Activated T-cell treated with anti-CD3 and anti-CD28 coated beads for 4 hours (primary cell): ENCODE data around the gene ITPK1.

Experiments used
- DNase-seq: peaks from one replicate; pipeline ENCODE4 v3.0.0-alpha.2; 2020

ITPK1 gene

GRCh38 chr14:92945959-92946846, 169.5 kb downstream of the ITPK1 start:
- DNase-seq = no peak

DNA sequence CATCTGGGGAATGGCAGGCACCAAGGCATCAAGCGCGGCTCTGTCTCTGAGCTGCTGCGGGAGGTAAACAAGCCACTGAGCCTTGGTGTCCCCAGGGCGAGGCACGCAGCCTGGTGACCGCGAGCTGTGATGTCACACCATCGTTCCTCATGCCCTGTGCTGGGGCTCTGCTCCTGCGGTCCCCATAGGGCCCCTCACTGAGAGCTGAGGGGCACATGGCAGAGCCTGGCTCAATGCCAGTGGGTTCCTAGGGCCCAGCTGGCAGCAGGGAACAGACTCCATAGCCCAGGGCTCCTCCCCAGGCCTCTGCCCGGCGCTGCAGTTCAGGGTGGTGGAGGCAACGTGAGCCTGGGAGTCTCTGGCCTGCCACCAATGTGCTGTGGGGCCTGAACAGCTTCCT, 170.2 kb downstream of the ITPK1 start:
- DNase-seq = no peak

- no peak for DNase-seq
Measured at GRCh38 chr14:92944976-92945375, 170.7 kb downstream of the ITPK1 start.

DNA sequence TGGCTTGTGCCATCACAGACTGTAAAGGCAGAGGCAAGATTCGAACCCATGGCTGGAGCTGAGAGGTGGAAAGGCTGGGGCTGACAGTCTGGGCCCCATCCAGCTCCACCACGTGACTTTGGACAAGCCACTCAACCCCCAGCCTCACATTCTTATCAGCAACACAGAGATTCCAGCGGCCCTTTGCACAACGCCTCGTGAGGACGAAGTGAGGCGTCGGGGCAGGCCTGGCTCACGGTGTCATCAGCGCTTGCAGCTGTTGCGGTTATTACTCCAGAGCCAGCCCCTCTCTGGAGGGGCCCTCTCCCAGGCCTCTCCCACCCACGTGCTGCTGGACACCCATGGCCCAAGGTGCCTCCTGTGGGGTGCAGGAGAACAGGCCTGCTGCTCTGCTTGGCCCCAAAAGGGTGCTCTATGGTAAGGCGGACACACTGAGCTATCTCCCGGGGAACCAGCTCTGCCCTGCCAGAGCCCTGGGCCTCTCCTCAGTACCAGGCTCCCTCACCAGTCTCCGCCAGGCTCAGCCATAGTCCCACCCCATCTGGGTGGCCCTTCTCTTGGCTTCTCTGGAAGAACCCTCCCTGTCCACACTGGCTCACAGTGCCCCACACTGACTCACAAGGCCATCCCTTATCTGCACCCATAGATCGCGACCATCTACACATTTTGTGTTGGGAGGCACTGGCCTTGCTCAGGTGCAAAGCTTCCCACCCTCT, 171.7 kb downstream of the ITPK1 start:
- DNase-seq = no peak

DNA sequence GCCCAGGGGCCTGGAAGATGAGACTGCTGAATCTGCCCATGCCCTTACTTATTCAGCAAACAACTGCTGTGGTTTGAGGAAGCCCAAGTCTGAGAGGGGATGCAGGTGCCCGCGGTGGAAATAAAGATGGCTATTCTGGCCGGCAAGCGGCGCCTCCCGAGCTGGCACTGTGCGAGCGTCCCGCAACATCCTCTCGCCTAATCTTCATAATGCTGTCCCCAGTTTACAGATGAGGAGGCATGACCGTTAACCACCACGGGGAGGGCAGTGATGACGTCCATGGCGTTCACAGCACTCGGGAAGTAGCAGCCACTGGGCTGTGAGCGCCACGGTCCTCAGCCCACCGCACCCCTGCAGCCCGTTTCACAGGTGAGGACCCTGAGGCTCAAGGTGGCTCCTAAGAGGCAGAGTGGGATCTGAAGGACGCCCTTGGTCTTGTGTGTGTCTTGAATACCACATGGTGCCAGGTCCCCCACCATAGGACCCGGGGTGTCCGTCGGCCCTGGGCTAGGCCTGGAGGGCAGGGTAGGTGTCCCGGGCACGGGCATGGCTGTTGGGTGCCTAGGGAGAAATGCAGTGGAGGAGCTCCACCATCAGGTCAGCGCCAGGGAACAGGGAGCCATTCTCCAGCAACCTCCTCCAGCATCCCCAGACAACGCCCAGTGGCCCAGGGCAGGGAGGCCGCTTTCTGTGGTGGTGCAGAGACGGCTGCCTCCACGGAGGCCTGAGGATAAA, 172.6 kb downstream of the ITPK1 start:
- no peak for DNase-seq

DNA sequence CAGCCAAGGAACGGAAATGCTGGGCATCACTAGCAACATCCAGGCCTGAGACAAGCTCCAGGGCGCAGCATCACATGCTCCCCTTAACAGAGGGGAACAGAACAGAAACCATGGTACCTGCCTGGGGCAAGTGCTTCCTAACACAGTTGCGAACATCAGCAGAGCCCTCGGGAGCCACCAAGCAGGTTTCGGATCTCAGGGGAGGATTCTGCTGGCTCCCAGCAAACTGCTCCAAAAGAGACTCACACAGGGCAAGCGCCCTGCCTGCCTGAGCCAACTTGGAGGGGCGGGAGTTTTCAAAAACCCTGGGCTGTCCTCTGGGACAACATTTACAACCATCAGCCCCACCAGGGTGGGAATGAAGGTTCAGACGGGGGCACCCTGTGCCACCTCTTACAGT, 173.1 kb downstream of the ITPK1 start:
- no peak for DNase-seq

GRCh38 chr14:92942136-92942535, 173.6 kb downstream of the ITPK1 start:
- DNase-seq = no peak

- no peak for DNase-seq
Measured at GRCh38 chr14:92941531-92941930, 174.2 kb downstream of the ITPK1 start.

GRCh38 chr14:92940543-92940942, 175.2 kb downstream of the ITPK1 start:
- DNase-seq = no peak

- no peak for DNase-seq
Measured at GRCh38 chr14:92939699-92940098, 176.0 kb downstream of the ITPK1 start.

DNA sequence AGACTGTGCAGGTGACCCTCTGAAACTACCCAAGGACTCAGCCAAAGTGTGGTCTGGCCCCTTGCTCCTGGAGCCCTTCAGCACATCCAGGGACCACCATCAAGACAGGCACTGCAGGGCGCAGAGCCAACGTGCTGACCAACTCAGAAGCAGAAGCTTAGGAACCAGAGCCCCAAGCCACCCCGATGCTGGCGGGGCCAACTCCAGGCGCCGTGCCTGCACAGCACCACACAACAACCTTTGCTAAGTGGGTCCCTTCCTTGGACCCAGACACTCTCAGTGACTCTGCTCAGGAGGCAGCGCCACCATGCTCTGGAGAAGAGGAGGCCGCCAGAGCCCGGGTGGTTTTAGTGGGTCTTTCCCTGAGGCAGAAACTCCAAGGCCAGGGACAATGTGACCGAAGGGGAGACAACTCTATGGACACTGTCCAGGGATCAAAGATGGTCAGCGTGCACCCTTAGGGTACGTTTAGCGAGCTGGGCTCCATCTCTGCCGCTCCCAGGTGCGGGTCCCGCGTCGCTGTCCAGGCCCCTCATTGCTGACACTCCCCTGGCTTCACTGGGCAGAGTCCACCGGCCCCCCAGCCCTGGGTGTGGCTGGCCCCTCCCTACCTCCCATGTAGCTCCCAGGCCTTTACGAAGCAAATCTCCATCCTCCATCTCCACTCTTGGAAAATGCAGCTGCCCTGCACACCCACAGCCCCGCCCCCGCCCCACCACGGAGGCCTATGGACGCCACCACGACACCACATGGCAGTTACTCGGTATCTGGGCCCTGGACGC, 176.6 kb downstream of the ITPK1 start:
- DNase-seq = no peak

DNA sequence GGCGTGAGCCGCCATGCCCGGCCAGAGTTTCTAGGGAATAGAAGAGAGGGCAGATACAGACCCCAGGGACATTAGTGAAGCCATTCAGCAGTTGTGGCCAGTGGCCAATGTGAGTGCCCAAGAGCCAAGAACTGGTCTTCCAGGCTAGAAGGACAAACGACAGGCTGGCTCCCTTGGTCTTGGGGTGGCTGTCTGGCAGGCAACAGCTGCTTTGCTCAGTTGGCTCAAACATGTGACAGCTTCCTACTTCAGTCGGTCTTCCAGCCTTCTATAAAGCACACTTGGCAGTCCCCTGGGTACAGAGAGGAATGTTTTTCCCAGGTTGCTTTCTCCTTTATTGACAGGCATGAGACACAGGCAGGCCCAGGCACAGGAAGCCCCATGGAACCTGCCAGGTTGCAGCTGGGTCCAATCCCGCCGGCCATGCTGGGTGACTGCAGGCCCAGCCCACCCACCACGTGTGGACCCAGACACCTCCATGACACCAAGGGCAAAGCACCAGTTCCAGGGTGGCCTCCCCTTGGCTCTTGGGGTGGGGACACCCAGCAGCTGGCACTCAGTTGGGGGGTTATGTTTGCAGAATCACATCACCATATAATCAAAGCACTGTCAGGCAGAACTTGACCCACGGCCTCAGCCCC, 177.4 kb downstream of the ITPK1 start:
- DNase-seq = no peak

DNA sequence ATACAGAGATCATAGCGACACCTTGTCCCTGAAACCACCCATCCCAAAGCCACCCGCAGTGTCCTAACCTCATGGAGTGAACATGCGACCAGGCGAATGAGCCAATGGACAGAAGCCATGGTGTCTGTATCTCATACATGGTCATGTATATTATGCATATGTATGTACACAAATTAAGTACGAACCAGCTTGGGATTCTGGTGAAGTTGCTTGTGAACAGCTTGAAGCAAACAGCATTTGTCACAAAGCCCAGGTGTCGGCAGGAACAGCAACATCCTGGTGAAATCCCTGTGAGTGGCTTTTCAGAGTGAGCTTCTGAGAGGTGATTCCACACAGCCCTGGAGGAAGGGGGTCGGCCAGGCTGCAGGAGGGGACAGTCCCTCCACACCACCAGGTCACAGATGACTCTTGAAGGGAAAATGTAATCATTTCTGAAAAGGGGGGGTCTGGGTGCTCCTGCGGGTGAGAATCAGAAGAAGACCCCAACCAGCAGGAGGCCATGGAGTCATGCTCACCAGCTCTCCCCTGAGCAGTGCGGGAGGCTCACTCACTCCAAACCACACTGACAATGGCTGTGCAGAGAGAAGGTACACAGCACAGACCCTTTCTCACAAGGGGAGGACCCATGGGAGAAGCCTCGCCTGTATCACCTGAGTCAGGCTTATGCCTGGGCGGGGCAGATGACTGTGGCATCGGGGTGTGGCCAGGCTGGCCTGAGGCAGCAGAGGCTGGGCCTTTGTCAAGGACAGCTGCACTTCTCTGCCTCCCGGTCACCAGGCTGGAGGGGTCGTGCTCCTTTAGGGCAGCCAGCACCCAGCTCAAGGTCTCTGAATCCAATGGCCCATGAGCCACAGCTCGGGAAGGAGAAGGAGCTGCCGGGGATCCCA, 178.4 kb downstream of the ITPK1 start:
- no peak for DNase-seq

DNA sequence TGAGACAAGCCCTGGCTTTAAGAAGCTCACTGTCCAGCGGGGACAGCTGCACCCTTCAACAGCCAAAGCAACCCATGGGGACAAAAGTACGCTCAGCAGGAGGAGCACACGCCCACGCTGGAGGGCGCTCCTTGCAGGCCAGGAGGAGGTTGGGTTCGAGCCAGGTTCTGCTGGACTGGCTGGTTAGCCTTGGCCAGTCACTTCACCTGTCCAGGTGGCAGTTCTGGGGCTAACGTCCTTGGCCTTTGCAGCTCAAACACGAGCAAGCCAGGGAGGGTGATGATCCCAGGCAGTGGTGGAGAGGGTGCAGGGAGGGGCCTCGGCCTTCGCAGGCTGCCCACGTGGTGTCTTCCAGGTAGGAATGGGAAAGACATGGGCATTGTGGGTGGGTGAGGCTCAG, 179.6 kb downstream of the ITPK1 start:
- DNase-seq = no peak

DNA sequence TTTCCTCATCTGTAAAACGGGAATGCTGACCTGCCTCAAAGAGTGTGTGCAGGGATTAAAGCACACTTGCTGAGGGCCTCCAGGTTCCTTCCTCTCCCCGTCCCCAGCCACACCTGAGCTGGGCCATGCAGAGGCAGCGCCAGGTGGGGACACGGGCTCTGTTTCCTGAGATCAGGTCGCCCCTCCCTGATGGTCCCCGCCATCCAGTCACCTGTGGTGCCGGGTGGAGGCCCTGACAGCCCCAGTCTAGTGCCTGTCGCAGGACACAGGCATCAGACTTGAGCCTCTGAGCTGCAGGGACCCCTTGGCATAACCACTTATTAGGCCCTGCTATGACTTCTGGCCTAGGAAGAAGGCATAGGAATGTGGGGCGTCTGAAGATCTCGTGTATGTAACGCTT, 180.3 kb downstream of the ITPK1 start:
- DNase-seq = no peak

GRCh38 chr14:92934196-92935085, 181.3 kb downstream of the ITPK1 start:
- DNase-seq = no peak

GRCh38 chr14:92933481-92933880, 182.2 kb downstream of the ITPK1 start:
- DNase-seq = no peak

DNA sequence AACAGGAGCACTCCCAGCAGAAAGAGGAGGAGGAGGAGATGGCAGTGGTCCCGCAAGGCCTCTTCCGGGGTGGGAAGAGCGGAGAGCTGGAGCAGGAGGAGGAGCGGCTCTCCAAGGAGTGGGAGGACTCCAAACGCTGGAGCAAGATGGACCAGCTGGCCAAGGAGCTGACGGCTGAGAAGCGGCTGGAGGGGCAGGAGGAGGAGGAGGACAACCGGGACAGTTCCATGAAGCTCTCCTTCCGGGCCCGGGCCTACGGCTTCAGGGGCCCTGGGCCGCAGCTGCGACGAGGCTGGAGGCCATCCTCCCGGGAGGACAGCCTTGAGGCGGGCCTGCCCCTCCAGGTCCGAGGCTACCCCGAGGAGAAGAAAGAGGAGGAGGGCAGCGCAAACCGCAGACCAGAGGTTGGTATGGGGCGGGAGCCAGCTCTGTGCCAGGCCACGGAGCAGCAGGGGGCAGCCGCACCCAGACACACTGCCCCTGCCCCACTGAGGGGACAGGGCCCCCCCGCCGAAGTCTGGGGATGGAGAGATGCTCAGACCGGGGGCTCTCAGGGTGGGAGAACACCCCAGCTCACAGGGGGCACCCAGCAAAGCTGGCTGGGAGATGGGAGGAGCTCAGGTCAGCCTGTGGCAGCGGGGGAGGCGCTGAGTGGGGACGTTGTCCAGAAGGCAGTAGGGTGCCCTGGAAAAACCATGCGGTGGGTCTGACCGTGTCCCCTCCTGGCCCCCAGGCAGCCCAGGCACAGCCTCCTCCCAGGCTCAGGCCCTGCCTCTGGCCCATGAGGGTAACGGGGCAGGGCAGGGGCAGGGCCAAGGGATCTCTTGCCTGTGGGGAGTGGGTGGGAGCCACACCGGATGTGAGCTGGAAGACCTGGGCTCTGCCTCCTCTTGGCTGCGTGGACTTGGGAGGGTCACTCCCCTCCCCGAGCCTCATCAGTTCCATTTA, 183.0 kb downstream of the ITPK1 start:
- DNase-seq = no peak
